Cardiac fibroblast (primary cell): ENCODE data around the gene PDZD2.
A peak's percentile ranks its signal among the peaks of the same experiment; 100 is the strongest.
"Not testable (repeated sequence)": the region's sequence is repeated elsewhere in the genome, so short reads cannot be mapped to it uniquely, and the experiment has no call there.

ENCODE experiments used
- DNase-seq, 2 donors: peaks; one replicate each; pipeline versions ENCODE4 v3.0.0 to v3.0.0-alpha.2; 2010; ENCODE audit warnings: low read depth in 2 of 2
- H3K4me3 ChIP-seq, 2 donors: replicated peaks in 1 of 2; 1 replicate in 1 of 2; 2 replicates in 1 of 2; pipeline ENCODE4 v1.5.1; 2011; ENCODE audit warnings: low read depth in 2 of 2, low read length in 2 of 2, mild to moderate bottlenecking in 2 of 2, moderate library complexity in 1 of 2
- TF ChIP-seq, protein P1 (sequence below): IDR thresholded peaks from one replicate; pipeline ENCODE4 v1.5.1; 2011; ENCODE audit warnings: low read depth, mild to moderate bottlenecking, low read length, inconsistent platforms

Gene PDZD2

DNA sequence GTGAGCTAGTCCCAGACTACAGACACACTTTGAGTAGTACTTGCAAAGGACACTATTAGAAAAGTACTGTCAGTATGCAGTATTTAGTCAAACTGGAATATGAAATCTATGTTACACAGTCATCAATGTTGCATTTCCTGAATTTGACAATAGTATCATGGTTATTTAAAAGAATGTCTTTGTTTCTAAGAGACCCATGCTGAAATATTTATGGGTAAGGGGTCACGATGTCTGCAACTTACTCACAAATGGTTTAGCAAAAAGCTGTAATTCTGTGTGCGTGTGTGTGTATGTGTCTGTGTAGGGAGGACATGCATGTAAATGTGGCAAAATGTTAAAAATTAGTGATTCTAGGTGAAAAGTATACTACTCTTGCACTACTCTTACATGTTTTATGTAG is 429.6 kb downstream of the PDZD2 start:
- peak in 1 of 2 donors; percentile 36 for DNase-seq
- no peak overlapping the region for H3K4me3 ChIP-seq
- TF ChIP-seq, protein P1, sequence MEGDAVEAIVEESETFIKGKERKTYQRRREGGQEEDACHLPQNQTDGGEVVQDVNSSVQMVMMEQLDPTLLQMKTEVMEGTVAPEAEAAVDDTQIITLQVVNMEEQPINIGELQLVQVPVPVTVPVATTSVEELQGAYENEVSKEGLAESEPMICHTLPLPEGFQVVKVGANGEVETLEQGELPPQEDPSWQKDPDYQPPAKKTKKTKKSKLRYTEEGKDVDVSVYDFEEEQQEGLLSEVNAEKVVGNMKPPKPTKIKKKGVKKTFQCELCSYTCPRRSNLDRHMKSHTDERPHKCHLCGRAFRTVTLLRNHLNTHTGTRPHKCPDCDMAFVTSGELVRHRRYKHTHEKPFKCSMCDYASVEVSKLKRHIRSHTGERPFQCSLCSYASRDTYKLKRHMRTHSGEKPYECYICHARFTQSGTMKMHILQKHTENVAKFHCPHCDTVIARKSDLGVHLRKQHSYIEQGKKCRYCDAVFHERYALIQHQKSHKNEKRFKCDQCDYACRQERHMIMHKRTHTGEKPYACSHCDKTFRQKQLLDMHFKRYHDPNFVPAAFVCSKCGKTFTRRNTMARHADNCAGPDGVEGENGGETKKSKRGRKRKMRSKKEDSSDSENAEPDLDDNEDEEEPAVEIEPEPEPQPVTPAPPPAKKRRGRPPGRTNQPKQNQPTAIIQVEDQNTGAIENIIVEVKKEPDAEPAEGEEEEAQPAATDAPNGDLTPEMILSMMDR, result no peak

DNA sequence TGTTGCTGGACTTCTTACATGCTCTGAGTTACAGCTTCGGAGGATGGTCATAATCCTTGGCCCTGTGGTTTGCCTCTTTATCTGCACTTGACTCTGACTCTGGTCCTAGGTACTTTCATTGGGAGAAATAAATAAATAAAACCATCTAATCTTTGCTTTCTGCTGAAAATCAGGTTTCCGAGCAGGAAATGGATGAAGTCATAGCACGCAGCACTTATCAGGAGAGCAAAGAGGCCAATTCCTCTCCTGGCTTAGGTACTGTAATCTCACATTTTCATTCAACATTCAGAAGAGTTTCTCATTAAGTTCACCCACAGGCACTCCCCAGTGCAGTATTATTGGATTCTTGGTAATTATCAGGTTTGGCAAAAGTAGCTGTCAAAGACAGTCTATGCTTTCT is 430.5 kb downstream of the PDZD2 start:
- TF ChIP-seq, protein P1, result no peak
- no peak for DNase-seq

DNA sequence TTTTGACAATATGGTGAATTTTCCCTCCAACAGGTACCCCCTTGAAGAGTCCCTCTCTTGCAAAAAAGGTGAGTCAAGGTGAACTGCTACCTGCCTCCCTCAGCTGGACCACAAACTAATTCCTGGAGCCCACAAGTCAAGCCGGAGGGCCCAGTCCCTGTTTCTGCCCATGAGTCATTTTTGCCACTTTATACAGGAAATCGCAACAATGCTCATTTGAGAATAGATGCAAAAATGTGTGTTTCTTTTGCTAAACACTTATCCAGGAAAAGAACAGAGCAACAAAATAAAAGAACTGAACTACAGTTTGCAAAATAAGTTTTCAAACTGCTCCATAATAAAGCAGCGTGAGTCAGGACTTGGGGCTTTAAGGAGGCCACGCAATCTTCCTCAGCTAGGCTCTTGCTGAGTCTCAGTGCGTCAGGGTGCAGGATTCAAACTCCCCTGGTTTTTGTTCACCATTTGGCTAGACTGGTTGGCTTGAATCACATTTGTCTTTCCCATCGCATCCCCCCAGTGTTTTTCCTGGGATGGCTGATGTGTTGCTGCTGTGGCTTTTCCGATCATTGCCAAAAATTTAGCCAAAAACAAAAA is 432.5 kb downstream of the PDZD2 start:
- no peak overlapping the region for H3K4me3 ChIP-seq
- DNase-seq, result peak in 1 of 2 donors; percentile 72
- TF ChIP-seq, protein P1, result no peak

More for the DNA sequence above, 430.5 kb downstream of the PDZD2 start:
- H3K4me3 ChIP-seq, result no peak overlapping the region

DNA sequence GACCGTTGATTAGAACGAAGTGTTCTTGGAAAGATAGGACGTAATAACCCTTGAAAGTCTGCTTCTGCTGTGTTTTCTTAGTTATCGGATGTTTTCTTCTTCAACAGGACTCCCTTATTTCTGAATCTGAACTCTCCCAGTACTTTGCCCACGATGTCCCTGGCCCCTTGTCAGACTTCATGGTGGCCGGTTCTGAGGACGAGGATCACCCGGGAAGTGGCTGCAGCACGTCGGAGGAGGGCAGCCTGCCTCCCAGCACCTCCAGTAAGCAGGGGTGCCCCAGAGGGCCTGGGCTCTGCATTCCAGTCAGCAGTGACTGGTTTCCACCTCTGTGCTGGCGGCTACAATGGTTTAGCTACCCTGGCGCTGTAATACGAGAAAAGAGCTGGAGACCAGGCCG is 433.1 kb downstream of the PDZD2 start:
- H3K4me3 ChIP-seq, result no peak overlapping the region
- TF ChIP-seq, protein P1, result no peak
- DNase-seq, result no peak

DNA sequence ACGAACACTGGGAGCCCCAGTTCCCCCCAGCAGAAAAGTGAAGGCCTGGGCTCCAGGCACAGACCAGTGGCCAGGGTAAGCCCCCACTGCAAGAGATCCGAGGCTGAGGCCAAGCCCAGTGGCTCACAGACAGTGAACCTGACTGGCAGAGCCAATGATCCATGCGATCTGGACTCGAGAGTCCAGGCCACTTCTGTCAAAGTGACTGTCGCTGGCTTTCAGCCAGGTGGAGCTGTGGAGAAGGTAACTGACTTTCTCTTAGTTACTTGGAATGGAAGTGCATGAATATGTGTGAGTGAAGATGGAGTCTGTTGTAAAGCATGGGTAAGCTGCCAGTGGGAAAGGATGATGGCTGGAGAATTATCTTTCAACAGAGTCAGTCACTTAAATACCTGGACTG is 435.5 kb downstream of the PDZD2 start:
- TF ChIP-seq, protein P1, result no peak
- no peak for DNase-seq

DNA sequence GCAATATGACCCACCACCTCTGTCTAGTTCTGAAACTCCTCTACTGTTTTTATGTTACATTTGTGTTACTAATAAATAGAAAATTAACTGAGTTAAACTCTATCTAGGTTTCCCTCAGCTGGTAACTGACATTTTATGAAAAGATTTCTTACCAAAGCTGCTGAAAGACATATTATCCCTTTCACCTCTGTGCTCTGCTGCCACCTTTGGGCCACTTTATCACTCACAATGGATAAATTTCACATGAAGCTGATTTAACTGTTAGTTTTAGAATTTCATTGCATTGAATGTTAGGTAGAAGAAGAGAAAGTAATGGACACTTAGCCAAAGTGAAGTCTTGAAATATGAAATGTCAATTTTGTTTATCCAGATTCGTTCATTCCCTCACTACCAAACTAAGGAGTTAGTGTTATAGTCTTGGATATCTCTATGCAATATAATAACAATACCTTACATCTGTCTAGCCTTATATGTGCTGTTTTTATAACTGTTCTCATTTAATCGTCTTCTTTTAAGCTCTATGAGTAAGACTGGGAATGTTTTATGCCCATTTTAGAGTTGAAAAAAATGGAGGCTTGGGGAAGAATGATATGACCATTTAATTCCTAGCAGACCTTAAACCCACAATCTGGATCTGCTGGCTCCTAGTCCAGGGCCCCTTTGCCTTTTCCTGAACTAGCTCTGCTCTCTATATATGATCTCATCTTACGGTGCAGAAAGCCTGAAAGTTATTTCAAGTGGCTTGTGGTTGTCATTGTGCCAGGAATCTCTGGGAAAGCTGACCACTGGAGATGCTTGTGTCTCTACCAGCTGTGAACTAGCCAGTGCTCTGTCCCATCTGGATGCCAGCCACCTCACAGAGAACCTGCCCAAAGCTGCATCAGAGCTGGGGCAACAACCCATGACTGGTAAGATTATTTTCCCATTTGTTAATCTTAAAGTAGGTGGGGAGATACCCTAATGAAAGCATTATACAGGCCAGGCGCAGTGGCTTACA is 438.1 kb downstream of the PDZD2 start:
- peak; percentile 71 to 81 for DNase-seq

More for the DNA sequence above, 435.5 kb downstream of the PDZD2 start:
- H3K4me3 ChIP-seq, result no peak overlapping the region

DNA sequence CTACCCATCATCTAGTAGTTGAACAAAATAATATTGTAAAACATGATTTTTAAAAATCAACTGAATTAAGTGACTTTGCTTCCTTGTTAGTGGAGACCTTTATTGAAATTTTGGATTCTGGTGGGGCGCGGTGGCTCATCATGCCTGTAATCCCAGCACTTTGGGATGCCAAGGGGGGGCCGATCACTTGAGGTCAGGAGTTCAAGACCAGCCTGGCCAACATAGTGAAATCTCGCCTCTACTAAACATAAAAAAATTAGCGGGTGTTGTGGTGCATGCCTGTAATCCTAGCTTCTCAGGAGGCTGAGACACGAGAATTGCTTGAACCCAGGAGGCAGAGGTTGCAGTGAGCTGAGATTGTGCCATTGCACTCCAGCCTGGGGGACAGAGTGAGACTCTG is 439.9 kb downstream of the PDZD2 start:
- not testable (repeated sequence) for H3K4me3 ChIP-seq, DNase-seq

More for the DNA sequence above, 438.1 kb downstream of the PDZD2 start:
- TF ChIP-seq, protein P1, result peak; percentile 70
- no peak overlapping the region for H3K4me3 ChIP-seq

DNA sequence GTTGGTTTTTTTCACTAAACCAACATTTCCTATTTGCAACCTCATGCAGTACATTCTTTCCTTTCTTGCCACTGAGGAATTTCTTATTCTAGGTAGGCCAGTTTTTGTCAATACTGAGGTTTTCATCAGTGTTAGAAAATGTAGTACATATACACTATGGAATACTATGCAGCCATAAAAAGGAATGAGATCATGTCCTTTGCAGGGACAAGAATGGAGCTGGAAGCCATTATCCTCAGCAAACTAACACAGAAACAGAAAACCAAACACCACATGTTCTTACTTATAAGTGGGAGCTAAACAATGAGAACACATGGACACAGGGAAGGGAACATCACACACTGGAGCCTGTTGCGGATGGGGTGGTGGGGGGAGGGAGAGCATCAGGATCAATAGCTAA is 441.6 kb downstream of the PDZD2 start:
- not testable (repeated sequence) for H3K4me3 ChIP-seq, DNase-seq
